GM19043 (cell line): Measurements from ENCODE around the gene CDAN1.
A peak's percentile ranks its signal among the peaks of the same experiment; 100 is the strongest.
"Not testable (repeated sequence)": the region's sequence is repeated elsewhere in the genome, so short reads cannot be mapped to it uniquely, and the experiment has no call there.

Experiments used
- ATAC-seq: cut with Tn5 transposase; IDR thresholded peaks from one replicate; pipeline ENCODE4 v1.9.1; 2021; ENCODE audit warnings: low read depth; ENCODE audit not compliant: unreplicated experiment

Gene CDAN1, protein sequence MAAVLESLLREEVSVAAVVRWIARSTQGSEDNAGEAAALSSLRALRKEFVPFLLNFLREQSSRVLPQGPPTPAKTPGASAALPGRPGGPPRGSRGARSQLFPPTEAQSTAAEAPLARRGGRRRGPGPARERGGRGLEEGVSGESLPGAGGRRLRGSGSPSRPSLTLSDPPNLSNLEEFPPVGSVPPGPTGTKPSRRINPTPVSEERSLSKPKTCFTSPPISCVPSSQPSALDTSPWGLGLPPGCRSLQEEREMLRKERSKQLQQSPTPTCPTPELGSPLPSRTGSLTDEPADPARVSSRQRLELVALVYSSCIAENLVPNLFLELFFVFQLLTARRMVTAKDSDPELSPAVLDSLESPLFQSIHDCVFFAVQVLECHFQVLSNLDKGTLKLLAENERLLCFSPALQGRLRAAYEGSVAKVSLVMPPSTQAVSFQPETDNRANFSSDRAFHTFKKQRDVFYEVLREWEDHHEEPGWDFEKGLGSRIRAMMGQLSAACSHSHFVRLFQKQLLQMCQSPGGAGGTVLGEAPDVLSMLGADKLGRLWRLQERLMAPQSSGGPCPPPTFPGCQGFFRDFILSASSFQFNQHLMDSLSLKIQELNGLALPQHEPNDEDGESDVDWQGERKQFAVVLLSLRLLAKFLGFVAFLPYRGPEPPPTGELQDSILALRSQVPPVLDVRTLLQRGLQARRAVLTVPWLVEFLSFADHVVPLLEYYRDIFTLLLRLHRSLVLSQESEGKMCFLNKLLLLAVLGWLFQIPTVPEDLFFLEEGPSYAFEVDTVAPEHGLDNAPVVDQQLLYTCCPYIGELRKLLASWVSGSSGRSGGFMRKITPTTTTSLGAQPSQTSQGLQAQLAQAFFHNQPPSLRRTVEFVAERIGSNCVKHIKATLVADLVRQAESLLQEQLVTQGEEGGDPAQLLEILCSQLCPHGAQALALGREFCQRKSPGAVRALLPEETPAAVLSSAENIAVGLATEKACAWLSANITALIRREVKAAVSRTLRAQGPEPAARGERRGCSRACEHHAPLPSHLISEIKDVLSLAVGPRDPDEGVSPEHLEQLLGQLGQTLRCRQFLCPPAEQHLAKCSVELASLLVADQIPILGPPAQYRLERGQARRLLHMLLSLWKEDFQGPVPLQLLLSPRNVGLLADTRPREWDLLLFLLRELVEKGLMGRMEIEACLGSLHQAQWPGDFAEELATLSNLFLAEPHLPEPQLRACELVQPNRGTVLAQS

DNA sequence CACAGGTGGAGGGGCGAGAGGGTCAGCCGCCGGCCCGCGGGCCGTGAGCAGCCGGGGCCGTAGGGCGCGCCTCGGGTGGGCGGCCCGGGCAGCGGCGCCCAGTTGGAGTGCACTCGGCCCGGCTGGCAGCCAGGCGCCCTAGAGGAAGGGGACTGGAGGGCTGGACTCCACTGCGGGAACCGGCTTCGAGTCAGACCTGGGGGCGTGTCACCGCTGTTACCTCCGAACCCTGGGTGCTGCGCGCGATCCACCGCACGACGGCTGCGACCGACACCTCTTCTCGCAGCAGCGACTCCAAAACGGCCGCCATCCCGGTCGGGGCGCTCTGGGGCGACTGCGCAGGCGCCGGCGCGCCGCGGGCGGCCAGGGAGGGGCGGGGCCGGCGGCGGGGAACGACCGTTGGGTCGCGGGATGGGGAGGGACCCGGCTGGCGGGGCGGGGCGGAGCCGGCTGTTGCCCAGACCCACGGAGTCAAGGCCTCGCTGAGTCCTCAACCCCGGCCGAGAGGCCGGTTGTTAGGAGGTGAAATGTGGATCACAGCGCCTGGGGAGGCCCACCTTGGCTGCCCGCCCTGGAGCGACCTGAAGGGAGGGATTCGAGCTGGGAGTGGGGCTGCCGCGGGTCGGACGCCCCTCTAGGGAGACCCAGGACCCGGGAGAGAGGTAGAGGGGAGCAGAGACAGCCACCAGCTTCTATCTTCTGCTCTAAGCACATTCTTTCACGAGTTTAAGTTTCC is at the start of gene CDAN1:
Gene CDAN1, minus strand, starts transcription at position 336 of the 736 bp plus-strand sequence. Its CDS starts 26 bp downstream, at position 310.
- ATAC-seq, result peak; percentile 78

DNA sequence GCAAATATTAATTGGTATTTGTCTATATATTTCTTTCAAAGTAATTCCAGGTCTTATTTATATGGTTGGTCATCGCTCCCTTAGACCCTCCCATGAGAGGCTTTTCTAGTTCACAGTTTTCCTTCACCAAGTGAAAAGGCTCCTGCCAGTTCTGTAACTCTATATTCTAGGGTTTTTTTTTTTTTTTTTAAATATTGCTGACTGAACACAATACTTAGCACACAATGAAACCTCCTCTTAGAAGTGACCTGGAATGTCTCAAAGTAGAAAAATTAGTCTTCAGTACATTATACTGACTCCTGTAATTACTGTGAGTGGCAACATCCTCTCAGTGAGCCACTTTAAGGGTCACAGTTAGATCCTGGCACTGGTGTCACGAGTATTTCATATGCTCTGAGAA is 48.6 kb upstream of the CDAN1 start:
- no peak for ATAC-seq

DNA sequence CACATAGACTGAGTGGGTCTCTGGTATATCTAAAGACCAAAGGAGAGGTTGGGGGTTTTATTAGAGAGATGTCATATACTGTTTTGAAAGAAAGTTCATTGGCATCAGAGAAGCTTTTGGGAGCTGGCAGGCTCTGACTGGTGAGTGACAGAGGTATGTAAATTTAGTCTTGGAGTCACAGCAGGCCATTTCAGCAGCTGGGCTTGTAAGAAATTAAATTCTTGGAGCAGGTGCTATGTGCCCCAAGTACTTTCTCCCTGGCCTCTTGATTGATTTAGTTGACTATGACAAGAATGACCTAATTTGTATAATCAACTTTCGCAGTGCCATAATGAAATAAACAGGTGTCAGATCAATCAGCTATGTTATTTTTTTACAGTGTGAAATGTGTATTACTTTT is 47.8 kb upstream of the CDAN1 start:
- ATAC-seq, result no peak

DNA sequence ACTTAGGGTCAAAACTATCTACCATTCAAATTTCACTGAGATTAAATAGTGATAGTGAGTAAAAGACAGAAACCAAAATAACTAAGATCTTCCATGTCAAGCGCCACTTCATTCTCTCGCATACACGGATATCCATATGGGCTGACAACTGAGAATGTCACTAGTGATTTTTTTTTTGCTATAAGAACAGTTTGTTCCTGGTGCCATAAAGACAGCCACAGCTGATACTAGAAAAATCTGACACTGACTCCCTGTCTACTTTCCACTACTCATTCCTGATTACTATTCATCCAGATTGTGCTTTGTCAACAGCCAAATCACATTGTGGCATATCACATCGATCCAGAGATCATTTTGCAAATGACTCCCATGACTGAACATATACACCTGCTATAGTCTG is 45.8 kb upstream of the CDAN1 start:
- no peak for ATAC-seq

DNA sequence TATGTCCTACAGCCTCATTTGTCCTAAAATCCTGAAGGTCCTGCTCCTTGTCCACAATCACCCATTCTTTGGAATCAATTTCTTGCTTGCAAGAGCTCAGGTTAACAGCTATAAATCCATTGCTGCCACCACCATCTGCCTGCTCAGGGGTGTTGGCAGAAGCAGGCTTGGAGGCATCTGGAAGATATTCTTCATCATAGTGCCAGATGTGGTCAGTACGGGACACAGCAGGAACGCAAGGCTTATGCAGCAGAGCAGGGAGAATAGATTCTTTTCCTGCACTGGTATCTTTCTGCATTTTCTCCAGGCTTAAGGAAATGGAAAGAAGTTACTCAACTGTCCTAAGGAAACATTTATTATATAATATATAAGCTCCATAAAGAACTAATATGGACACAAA is 38.5 kb upstream of the CDAN1 start:
- no peak for ATAC-seq

DNA sequence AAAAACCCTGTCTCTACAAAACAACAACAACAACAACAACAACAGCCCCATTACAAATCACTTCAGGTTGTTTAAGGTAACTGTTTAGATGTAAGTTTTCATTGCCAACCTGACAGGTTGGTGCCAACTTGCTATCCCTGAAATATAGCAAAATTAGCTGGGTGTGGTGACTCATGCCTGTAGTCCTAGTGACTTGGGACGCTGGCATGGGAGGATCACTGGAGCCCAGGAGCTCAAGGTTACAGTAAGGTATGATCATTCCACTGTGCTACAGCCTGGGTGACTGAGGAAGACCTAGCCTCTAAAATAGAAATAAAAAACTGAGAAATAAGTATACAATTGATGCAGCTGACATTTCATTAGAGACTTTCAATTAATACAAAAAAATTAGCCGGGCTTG is 36.0 kb upstream of the CDAN1 start:
- no peak for ATAC-seq

DNA sequence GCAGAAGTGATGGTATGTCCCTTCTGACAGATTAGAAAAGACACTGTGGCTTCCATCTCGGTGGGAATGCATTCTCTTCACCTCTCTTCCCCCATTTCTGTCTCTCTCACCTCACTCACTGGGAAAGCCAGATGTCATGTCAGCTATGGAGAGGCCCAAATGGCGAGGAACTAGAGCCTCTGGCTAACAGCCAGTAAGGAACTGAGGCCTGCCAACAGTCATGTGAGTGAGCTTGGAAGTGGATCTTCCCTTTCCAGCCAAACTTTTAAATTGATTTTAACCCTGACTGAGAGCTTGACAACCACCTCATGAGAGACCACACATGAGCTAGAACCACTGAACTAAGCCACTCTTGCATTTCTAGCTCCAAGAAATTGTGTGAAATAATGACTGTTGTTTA is 35.2 kb upstream of the CDAN1 start:
- ATAC-seq, result no peak

DNA sequence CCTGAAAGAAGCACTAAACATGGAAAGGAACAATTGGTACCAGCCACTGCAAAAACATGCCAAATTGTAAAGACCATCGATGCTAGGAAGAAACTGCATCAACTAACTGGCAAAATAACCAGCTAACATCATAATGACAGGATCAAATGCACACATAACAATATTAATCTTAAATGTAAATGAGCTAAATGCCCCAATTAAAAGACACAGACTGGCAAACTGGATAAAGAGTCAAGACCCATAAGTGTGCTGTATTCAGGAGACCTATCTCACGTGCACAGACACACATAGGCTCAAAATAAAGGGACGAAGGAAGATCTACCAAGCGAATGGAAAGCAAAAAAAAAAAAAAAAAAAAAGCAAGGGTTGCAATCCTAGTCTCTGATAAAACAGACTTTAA is 29.2 kb upstream of the CDAN1 start:
- ATAC-seq, result not testable (repeated sequence)

DNA sequence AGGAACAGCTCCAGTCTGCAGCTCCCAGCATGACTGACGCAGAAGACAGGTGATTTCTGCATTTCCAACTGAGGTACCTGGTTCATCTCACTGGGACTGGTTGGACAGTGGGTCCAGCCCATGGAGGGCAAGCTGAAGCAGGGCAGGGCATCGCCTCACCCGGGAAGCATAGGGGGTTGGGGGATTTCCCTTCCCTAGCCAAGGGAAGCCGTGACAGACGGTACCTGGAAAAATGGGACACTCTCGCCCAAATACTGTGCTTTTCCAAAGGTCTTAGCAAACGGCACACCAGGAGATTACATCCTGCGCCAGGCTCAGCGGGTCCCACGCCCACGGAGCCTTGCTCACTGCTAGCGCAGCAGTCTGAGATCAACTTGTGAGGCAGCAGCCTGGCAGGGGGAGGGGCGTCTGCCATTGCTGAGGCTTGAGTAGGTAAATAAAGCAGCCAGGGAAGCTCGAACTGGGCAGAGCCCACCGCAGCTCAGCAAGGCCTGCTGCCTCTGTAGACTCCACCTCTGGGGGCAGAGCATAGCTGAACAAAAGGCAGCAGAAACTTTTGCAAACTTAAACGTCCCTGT is 27.3 kb upstream of the CDAN1 start:
- not testable (repeated sequence) for ATAC-seq

DNA sequence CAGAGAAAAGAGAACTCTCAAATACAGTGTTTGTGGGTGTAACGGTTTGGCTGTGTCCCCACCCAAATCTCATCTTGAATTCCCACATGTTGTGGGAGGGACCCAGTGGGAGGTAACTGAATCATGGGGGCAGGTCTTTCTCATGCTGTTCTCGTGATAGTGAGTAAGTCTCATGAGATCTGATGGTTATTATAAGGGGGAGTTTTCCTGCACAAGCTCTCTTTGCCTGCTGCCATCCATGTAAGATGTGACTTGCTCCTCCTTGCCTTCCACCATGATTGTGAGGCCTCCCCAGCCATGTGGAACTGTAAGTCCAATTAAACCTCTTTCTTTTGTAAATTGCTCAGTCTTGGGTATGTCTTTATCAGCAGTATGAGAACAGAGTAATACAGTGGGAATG is 24.9 kb upstream of the CDAN1 start:
- not testable (repeated sequence) for ATAC-seq

DNA sequence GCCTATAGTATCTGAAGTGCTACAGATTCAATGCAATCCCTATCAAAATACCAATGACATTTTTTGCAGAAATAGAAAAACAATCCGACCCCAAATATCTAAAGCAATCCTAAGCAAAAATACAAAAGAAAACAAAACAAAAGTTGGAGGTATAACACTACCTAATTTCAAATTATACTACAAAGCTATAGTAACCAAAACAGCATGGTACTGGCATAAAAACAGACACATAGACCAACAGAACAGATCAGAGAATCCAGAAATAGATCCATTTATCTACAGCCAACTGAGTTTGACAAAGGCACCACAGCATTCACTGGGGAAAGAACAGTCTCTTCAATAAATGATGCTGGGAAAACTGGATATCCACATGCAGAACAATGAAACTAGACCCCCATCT is 23.8 kb upstream of the CDAN1 start:
- no peak for ATAC-seq

DNA sequence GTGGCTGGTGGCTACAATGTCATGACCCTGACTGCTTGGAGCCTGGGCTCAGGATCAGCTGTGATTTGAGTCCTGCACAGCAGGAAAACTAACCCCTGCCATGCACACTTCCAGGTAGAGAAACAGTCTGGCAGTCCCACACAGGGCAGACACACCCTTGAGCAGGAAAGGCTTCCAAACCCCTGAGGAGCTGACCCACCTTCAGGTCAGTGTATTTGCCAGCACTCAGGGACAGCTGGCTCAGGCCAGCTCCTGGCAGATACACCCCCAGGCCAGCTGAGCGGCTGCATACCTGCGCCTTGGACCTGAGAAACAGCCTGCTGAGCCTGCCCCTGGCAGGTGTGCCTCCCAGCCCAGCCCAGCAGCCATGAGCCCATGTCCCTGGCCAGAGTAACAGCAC is 22.2 kb upstream of the CDAN1 start:
- no peak for ATAC-seq

DNA sequence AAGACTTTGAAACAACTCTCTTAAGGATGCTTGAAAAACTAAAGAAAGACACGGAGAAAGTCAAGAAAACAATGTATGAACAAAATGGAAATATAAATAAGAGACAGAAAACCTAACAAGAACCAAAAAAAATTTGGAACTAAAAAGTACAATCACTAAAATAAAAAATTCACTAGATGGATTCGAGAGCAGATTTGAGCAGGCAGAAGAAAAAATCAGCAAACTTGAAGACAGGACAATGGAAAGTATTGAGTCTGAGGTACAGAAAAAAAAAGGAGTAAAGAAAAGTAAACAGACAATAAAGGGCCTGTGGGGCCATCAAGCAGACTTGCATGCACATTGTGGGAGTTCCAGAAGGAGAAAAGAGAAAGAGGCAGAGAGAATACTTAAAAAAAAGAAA is 13.4 kb upstream of the CDAN1 start:
- no peak for ATAC-seq

DNA sequence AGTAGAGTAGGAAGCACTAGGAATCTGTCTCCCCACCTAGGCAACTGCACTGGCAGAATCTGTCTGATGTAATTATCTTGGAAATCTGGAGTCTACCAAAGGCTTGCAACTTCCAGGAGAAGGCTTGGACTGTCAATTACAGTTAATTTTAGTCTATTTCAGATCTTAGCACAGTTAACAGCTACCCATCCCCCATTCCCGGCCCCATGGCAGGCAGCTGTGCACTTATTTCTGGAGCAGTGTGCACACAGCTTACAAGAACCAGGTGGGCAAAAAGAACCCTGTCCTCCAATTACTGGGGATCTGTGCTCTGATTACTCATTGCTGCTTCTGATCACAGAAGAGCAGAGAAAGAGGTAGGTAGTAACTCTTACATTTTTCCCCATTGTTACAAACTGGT is 12.3 kb upstream of the CDAN1 start:
- no peak for ATAC-seq

DNA sequence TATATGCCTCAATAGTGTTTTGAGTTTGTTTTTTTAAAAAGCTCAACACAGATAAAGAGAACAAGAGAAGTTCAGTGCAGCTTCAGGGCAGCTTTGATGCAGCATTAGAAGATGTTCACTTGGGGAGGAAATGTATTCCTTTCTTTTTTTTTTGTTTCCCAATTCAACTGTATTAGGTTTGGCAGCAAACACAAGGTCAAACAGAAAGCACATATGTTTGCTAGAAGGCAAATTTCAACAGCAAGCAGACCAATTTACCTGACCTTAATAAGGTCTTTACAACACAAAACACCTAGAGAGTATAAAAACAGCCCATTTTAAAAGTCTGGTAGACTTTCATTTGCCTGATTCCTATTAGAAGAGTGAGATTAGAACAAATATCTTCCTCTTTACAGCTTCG is 7.3 kb upstream of the CDAN1 start:
- ATAC-seq, result no peak

DNA sequence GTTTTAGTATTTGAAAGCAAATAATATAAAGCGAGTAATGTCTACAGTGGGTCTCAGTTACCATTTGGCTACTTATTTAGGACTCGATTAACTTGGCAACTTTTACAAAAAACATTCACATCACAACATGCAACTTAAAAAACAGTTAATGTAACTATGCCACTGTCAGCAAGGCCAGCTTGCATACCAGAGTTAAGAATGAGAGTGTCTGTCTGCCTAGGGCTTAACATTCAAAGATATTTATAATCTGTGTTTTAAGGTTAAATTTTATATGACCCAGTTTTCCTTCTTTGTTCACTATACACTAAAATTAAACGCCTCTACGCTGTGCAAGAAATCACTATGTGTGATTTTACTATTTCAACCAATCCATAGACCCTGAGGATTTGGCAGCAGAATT is 5.2 kb upstream of the CDAN1 start:
- ATAC-seq, result no peak

DNA sequence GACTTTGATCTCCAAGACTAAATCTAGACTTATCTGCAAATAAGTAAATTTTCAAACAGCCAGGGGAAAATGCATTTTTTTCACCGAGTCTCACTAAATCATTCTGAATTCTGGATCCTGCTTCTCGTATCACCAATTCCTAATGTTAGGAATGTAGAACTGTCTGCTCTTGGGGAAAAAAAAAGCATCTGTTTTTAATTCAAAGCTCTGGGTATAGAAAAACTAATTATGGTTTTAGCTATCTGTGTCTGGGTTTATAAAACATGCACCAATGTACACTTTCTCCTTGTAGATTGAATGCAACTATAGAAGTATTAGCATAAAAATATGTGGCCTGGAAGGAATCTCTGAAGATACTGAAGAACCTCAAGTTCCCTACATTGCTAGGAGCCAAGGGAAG is 4.8 kb upstream of the CDAN1 start:
- ATAC-seq, result no peak

DNA sequence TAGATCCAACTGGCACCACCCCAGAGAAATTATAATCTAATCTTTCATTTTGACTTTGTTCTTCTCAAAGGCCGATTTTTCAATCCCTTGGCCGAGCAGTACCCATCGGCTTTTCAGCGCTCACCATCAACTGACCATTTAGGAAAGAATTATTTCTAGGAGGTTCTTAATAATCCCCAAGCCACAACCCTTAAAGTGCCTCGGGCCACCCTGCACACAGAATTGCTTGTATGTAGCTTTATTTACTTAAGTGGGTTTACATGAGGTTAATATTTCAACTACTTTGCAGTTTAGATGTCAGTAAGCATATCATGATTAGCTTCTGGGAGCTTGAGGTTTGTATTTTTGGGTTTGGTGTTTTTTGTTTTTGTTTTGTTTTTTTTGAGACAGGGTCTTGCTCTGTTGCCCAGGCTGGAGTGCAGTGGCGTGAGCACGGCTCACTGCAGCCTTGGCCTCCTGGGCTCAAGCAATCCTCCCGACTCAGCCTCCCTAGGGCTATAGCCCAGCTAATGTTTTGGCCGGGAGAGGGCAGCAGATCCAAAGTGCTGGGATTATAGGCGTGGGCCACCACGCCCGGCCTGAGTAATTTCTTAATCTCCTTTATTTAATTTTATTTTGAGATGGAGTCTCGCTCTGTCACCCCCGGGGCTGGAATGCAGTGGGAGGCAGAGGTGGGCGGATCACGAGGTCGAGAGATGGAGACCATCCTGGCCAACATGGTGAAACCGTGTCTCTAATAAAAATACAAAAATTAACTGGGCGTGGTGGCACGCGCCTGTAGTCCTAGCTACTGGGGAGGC is 801 bp upstream of the CDAN1 start:
- no peak for ATAC-seq

DNA sequence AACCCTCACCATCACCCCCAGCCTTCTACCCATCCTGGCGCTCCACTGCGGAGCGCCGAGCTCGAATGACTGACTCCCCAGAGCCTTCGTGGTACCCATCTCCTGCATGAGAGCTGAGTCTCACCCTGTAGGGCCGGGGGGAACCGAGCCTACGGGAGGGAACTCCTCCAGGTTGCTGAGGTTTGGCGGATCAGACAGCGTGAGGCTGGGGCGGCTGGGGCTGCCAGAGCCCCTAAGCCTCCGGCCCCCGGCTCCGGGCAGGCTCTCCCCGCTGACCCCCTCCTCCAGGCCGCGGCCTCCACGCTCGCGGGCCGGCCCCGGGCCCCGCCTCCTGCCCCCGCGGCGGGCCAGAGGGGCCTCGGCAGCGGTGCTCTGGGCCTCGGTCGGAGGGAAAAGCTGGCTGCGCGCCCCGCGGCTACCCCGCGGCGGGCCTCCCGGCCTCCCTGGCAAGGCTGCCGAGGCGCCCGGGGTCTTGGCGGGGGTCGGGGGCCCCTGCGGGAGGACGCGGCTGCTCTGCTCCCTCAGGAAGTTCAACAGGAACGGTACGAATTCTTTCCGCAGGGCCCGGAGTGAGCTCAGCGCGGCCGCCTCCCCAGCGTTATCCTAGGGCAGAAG is 643 bp downstream of the CDAN1 start:
- no peak for ATAC-seq
